NCI-H524 (cell line): ENCODE results near the gene EXOC3.
"Not testable (repeated sequence)": the region's sequence is repeated elsewhere in the genome, so short reads cannot be mapped to it uniquely, and the experiment has no call there.

Experiments used
- DNase-seq, 2 experiments: peaks; one replicate each; lab custom pipeline; 2025; lab: John Stamatoyannopoulos, UW

EXOC3 gene

GRCh38 chr5:486597-486996, 43.6 kb downstream of the EXOC3 start:
- DNase-seq: not testable (repeated sequence)

DNA sequence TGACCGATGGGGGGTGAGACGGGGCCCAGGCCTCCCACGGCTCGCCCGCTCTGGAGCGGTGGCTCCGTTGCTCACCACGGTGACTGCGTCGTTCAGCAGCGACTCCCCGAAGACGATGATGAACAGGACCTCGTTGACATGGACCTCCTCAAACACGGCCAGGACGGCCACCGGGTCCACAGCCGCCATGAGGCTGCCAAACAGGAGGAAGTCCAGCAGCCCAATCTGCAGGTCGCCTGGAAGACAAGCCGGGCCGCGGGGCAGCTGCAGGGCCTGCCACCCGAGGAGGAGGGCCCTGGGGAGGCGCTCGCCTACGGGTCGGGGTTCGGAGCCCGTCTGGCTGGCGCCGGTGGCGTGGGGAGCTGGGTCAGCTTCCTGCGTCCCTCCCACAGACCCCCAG, 45.3 kb downstream of the EXOC3 start:
- no peak for DNase-seq

DNA sequence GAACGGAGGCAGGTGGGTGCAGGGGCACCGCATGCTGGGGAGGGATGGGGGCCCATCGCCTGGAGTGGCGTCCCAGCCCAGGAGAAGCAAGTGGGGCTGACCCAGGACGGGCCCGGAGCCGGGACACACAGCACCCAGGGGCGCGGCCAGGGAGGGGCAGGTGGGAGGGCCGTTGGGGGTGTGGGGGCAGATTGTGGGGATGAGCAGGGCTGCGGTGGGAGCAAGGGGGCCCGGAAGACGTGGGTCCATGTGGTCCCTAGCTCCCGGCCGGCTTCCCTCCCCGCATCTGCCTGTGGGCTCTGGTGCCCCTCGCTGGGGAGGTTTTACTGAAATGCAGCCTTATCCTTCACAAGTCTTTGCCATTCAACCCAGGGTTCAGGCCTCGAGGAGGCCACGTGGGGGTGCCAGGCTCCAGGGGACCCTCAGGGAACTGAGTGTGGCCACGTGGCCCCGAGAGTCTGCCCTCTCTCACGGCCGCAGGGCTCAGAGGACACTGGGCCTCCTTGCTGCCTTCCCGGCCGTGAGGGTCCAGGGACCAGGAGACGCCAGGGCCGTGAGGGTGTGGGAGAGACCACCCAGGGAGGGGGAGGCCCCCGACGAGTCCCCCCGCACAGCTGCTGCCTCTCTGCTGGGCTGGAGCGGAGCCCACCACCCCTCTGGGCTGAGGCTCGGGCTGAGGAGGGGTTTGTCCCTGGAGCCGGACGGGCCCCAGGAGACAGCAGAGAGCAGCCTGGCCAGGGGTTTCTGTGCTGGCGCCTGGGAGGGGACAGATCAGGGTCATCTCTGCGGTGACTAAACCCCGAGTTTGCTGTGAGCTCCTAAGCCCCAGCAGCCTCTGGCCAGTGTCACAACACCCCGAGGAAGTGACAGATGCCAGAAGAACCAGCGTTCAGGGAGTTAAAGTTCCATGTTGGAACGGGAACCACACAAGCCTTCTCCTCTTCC, 46.0 kb downstream of the EXOC3 start:
- no peak for DNase-seq

DNA sequence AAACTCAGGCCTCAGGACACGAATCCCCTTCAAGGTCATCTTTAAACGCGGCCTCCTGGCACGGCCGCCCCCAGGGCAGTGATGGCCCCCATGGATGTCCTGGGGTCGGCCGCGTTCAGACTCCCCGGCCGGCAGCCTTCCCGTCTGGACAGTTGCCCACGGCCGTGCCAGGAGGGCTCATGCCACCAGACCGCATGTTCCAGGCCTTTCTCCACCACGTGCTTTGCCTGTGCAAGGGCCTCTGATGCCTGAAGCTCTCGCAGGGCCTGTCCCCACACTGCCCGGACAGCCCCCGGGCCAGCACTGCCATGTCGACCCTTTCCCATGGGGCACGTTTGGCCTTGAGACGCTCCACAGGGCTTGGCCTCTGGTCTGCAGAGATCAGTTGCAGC, 46.7 kb downstream of the EXOC3 start:
- no peak for DNase-seq

DNA sequence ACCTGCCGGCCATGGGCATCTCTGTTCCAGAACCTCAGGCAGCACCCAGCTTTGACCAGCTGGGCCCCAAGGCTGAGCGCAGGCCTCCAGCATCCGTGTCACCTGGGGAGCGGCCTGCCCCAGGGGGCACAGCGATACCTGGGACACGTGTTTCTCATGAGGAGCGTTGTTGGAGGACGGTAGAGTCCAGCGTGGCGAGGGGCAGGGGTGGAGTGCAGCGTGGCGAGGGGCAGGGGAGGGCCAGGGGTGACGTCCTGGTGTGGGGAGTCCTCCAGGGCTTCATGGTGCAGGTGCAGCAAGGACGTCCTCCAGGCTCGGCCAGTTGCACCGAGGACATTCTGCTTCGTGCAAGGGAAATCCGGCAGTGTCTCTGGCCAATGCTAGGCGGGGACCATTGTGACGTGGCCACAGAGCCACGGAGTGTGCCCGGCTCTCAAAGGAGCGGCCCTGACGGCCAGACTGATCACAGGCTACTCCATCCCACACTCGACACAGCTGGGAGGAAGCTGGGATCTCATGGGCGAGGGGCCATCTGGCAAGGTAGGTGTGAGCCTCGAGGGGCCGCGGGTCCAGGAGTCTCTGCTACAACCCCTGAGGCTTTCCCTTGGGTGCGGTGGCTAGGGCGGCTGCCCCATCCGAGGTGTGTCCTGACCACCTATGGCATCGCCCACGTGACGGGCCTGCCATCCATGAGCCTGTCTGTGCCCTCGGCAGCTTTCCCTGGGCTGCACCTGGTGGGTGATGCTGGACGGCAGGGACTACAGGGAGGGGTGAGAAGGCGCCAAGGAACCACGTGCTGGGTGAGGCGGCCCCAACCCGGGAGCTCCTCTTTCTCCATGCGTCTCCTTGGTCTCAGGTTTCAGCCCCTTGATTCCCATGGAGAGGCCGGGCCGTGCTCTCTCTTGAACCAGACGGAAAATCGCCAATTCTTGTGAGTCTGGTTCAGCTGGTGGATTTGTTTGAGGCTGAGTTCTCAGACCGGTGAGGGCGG, 47.4 kb downstream of the EXOC3 start:
- peak; percentile 16 to 44 for DNase-seq

- DNase-seq: no peak
Measured at GRCh38 chr5:491119-491855, 48.3 kb downstream of the EXOC3 start.

- no peak for DNase-seq
Measured at GRCh38 chr5:491856-492155, 48.8 kb downstream of the EXOC3 start.

- no peak for DNase-seq
Measured at GRCh38 chr5:492314-492893, 49.4 kb downstream of the EXOC3 start.

- DNase-seq: no peak
Measured at GRCh38 chr5:493119-493701, 50.2 kb downstream of the EXOC3 start.

DNA sequence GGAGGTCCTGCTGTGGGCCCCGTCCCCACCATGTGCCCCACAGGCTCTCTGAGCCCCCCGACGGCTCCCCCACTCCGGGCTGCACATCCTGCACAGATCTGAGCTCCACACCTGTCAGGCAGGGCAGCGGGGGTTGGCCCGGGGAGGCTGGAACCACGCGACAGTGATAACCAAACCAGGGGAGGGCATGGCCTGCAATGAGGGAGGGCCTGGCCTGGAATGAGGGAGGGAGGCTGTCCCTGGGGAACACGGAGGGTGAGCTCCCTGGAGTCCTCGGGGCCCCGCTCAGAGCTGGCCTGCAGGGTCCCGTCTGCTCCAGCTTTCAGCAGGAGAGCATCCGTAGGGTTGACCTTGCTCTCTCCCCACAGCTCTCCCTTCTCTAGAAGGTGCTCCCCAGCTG, 50.8 kb downstream of the EXOC3 start:
- no peak for DNase-seq

- DNase-seq: no peak
Measured at GRCh38 chr5:494667-495255, 51.8 kb downstream of the EXOC3 start.

DNA sequence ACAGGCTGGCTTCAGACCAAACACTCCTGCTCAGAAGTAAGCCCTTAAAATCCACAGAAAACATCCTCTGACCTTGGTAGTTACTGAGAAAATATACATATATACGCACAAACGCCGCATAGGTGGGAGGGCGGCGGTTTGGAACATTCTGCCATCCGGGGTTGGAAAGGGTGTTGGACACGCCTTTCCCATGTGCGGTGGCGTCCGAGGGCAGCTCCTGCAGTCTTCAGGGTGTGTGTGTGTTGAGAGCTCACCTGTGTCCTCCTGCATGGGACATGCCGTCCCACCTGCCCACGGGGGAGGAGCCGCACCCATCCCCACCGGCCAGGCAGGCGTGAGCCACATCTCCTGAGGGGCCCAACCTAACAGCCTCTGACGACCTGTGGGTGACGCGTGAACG, 53.1 kb downstream of the EXOC3 start:
- no peak for DNase-seq

DNA sequence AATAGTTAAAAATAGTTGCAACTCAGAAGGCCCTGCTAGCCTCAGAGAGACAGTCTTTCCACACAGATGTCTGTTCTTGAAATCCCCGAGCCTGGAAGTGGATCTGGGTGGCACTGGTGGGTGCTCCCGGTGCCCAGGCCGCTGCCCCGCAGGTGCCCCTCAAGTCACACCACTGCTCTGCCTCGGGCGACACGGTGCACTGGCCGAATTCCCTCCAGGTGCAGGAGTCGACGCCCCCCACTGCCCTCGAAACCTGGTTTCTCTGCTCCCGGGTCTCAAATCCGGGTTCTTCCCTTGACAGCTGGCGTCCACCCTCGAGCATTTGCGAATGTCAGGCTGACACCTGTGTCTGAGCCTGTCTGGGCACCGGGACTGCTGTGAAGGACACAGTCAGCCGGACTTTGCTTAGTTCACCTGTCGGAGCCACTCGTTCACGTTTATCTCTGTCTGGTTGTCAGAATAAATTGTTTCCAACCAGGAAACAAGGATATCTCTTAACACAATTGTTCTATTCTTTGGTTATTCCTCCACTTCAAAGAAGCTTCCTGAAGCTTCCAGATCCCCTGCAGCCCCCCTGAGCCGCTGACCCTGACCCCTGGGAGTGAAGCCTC, 54.2 kb downstream of the EXOC3 start:
- DNase-seq: peak in 1 of 2 experiments; percentile 45

DNA sequence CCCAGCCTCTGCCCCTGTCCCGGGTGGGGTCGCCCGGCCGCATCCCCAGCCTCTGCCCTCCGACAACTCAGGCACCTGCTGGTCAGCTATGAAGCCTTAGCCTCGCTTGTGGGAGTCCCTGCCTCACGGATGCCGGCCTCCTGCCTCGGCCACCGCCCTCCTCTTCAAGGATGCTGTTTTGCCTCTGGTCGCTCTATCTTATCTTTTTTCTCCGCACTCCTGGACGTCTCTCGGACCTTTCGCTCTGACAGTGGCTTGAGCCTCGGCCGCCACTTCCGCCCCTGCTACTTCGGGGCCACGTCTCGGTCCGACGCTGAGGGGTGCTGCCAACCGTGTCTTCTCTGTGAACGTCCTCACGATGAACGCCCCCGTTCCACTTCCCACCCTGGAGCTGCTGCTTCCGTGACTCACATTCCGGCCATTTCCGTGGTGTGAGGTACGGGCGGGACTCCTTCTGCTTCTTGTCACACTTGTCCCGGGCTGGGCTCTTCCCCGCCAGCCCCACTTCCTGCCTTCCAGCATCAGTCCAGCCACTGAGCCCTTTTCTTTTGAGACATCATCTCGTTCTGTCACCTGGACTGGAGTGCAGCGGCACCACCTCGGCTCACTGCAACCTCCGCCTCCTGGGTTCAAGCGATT, 55.0 kb downstream of the EXOC3 start:
- no peak for DNase-seq

- DNase-seq: no peak
Measured at GRCh38 chr5:499233-500209, 56.5 kb downstream of the EXOC3 start.

- DNase-seq: no peak
Measured at GRCh38 chr5:500491-500890, 57.5 kb downstream of the EXOC3 start.

DNA sequence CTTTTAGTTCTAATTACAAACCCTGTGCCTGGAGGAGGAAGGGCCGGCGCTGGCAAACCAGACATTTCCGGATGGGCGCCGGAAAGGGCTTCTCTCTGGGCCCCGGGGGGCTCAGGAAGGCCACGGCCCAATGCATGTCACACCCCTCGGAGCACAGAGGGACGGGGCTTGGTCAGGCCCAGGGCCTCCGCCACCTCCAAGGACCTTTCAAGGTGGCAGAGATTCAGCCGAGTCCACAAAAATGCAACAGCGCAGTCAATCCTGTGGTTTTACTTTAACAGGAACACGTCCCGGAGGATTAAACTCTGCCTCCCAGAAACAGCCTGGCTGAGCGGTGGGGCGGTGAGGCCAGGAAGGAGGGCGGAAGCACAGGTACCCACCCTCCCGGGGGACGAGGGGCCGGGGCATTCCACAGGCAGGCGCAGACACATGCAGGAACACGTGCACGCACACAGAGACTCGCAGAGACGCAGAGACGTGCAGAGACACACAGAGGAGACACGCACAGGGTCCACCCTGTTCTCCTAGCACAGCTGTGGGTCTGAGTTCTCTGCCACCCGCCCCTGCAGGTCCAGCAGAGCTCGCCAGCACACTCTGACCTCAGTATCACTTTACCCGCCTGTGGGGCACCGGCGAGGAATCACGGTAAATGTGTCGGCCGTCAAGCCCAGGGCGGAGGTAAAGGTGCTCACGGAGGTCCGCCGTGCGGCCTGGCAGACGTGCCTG, 58.3 kb downstream of the EXOC3 start:
- no peak for DNase-seq

DNA sequence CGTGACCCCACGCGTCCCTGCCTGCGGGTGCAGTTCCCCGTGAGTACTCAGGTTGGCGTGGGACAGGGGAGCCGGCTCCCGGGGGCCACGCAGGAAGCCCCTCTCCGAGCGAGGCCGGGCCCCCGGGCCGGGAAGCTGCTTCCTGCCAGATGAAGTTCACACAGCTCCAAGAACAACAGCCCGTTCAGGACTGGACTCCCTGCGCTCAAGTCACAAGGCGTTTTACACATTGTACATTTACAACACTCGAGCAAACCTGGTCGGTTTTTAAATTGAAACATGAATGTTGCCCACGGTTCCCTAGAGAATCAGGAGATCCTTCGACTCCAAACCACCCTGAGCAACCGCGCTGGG, 58.8 kb downstream of the EXOC3 start:
- no peak for DNase-seq
